ENCODE results near the gene LAMA3. TPM values are rescaled to one million over a fixed set of nuclear protein-coding genes. Genes with fewer than 3 reads are reported as not detected.

Gene LAMA3
- total and polyA plus RNA-seq, 4 donors, result 0.26 to 3.9 (median 0.37) TPM

- DNase-seq (ENCODE audit: low spot score), result no peak
- H3K36me3 ChIP-seq (ENCODE audit: control insufficient read depth in 4 of 4, insufficient read depth in 3 of 4, low read depth in 1 of 4, low read length in 3 of 4), result no peaks in the 10 kb centered on the region
- H3K27me3 ChIP-seq (ENCODE audit: control insufficient read depth in 4 of 4, insufficient read depth in 4 of 4, low read length in 3 of 4), result no peaks in the 10 kb centered on the region
- no peak overlapping the region for H3K27ac ChIP-seq (ENCODE audit: low read depth in 1 of 2, low read length in 2 of 2)
- H3K9ac ChIP-seq (ENCODE audit: low read depth in 1 of 2, low read length in 2 of 2), result no peak overlapping the region
- WGBS, result 78% methylated on average over 10 of the region's 10 CpGs
- no peaks in the 10 kb centered on the region for H3K9me3 ChIP-seq (ENCODE audit: control insufficient read depth in 4 of 4, low read length in 3 of 4)
- H3K4me1 ChIP-seq (ENCODE audit: control insufficient read depth in 4 of 4, insufficient read depth in 4 of 4, low read length in 3 of 4), result no peaks in the 10 kb centered on the region
- no peak for TF ChIP-seq REST (IDR thresholded peaks at IDR 0.05)
- no peak for TF ChIP-seq RXRA (IDR thresholded peaks at IDR 0.05)
- TF ChIP-seq TAF1 (conservative IDR thresholded peaks at IDR 0.05), result no peak
- no peak for TF ChIP-seq HNF4A (conservative IDR thresholded peaks at IDR 0.05)
- no peak for TF ChIP-seq HNF4G (IDR thresholded peaks at IDR 0.05)
- TF ChIP-seq NR2F2 (IDR thresholded peaks at IDR 0.05), result no peak
- no peak for TF ChIP-seq YY1 (IDR thresholded peaks at IDR 0.05)
- TF ChIP-seq GABPA (IDR thresholded peaks at IDR 0.05 in 1 of 2, conservative IDR thresholded peaks at IDR 0.05 in 1 of 2), result no peak
- no peak for TF ChIP-seq SP1 (IDR thresholded peaks at IDR 0.05)
- TF ChIP-seq EGR1 (IDR thresholded peaks at IDR 0.05; ENCODE audit: low read depth in 2 of 2), result no peak
- no peak for TF ChIP-seq RAD21 (IDR thresholded peaks at IDR 0.05)
- TF ChIP-seq, protein P1, sequence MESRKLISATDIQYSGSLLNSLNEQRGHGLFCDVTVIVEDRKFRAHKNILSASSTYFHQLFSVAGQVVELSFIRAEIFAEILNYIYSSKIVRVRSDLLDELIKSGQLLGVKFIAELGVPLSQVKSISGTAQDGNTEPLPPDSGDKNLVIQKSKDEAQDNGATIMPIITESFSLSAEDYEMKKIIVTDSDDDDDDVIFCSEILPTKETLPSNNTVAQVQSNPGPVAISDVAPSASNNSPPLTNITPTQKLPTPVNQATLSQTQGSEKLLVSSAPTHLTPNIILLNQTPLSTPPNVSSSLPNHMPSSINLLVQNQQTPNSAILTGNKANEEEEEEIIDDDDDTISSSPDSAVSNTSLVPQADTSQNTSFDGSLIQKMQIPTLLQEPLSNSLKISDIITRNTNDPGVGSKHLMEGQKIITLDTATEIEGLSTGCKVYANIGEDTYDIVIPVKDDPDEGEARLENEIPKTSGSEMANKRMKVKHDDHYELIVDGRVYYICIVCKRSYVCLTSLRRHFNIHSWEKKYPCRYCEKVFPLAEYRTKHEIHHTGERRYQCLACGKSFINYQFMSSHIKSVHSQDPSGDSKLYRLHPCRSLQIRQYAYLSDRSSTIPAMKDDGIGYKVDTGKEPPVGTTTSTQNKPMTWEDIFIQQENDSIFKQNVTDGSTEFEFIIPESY (IDR thresholded peaks at IDR 0.05), result no peak
- no peak overlapping the region for H3K4me3 ChIP-seq (ENCODE audit: low read depth in 1 of 3, low read length in 3 of 3)
Observed at GRCh38 chr18:23822590-23823385, 133.5 kb downstream of the LAMA3 start.

- Histone ChIP-seq H3K9me3 (ENCODE audit: control insufficient read depth in 4 of 4, low read length in 3 of 4) (no peaks in the 10 kb centered on the region), H3K9ac (ENCODE audit: low read depth in 1 of 2, low read length in 2 of 2) (no peak overlapping the region), H3K4me1 (ENCODE audit: control insufficient read depth in 4 of 4, insufficient read depth in 4 of 4, low read length in 3 of 4) (no peaks in the 10 kb centered on the region), H3K36me3 (ENCODE audit: control insufficient read depth in 4 of 4, insufficient read depth in 3 of 4, low read depth in 1 of 4, low read length in 3 of 4) (no peaks in the 10 kb centered on the region), H3K27me3 (ENCODE audit: control insufficient read depth in 4 of 4, insufficient read depth in 4 of 4, low read length in 3 of 4) (no peaks in the 10 kb centered on the region), H3K27ac (ENCODE audit: low read depth in 1 of 2, low read length in 2 of 2) (no peak overlapping the region), H3K4me3 (ENCODE audit: low read depth in 1 of 3, low read length in 3 of 3) (no peak overlapping the region)
- DNase-seq (ENCODE audit: low spot score), result no peak
- TF ChIP-seq CTCF (IDR thresholded peaks at IDR 0.05; ENCODE audit: low read depth, low read length, missing input control) (peak; percentile 31), RAD21 (IDR thresholded peaks at IDR 0.05) (peak; percentile 65 to 69), EGR1 (IDR thresholded peaks at IDR 0.05; ENCODE audit: low read depth in 2 of 2) (no peak)
- WGBS, result 66% methylated on average over 2 of the region's 2 CpGs
Observed at GRCh38 chr18:23824240-23824639, 135.0 kb downstream of the LAMA3 start.
